Astrocyte of the cerebellum (primary cell): ENCODE results near the gene DHRS4.

Source experiments
- DNase-seq: peaks from one replicate; pipeline ENCODE4 v3.0.0-alpha.2; 2011; ENCODE audit warnings: low read depth
- H3K4me3 ChIP-seq: 2 replicates; pipeline ENCODE4 v1.5.1; 2011; ENCODE audit warnings: mild to moderate bottlenecking, low read depth, low read length, moderate library complexity
- CTCF ChIP-seq: IDR thresholded peaks from 2 replicates; pipeline ENCODE4 v1.5.1; 2012; ENCODE audit warnings: low read length, low read depth, moderate library complexity, mild to moderate bottlenecking; ENCODE audit errors: missing control alignments
- in situ Hi-C: cut with HindIII; loops from 2 replicates; pipeline ENCODE4 v1.10.0; 2017; ENCODE audit warnings: low sequenced_read_pairs

The DHRS4 gene

DNA sequence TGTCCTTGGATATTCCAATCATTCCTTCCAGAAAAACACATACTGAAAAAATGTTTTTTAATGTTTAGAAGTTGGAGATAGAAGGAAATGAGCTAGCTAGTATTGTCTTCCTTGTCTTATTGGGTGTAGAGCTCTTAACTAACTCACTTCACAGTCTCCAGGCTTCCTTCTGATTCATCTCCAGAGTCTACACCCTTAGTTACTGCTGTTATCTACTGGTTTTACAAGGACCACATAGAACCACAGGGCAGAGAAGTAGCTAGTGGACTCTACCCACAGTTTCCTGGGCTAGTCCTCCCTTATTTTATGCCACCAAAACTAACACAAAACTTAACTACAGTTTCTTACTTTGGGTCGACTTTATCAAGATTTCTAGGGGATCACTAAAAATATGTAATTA, 31.0 kb upstream of the DHRS4 start:
- no peak for DNase-seq
- TF ChIP-seq CTCF: no peak
- in situ Hi-C loops: no loop called here
- H3K4me3 ChIP-seq: no peak overlapping the region

- no peak for TF ChIP-seq CTCF
Measured at GRCh38 chr14:23925523-23926075, 28.0 kb upstream of the DHRS4 start.

GRCh38 chr14:23926543-23926942, 27.0 kb upstream of the DHRS4 start:
- in situ Hi-C loops: no loop called here

More at GRCh38 chr14:23925523-23926075, 28.0 kb upstream of the DHRS4 start:
- H3K4me3 ChIP-seq: no peak overlapping the region
- no peak for DNase-seq
- in situ Hi-C loops: no loop called here

GRCh38 chr14:23929136-23929535, 24.4 kb upstream of the DHRS4 start:
- no peak overlapping the region for H3K4me3 ChIP-seq
- DNase-seq: no peak
- no peak for TF ChIP-seq CTCF
- in situ Hi-C loops: no loop called here

More at GRCh38 chr14:23926543-23926942, 27.0 kb upstream of the DHRS4 start:
- TF ChIP-seq CTCF: no peak
- no peak overlapping the region for H3K4me3 ChIP-seq
- no peak for DNase-seq

- DNase-seq: peak; percentile 53
- no peak overlapping the region for H3K4me3 ChIP-seq
- peak; percentile 98 for TF ChIP-seq CTCF
- in situ Hi-C loops: no loop called here
Measured at GRCh38 chr14:23929822-23930294, 23.7 kb upstream of the DHRS4 start.

DNA sequence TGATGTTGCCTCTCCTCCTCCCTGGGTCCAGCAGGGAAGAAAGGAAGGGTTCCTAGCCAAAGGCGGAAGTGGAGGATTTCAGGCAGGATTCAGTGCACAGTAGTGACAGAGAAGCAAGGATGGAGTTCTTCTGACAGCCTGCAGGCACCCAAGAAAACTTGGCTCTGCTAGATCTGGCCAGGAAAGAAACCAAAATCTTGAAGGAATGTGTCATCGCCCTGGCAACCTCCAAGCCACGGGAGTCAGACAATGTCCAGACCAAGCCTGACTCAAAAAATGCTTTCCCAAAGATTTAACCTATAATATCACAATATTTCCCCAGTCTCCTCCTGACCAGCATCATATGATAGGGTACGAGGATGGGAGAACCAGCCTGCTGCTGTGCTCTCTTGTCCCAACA, 22.8 kb upstream of the DHRS4 start:
- in situ Hi-C loops: no loop called here
- no peak overlapping the region for H3K4me3 ChIP-seq
- DNase-seq: peak; percentile 8
- TF ChIP-seq CTCF: no peak
